ENCODE measurements around the gene ARPC5L.

ARPC5L gene

DNA sequence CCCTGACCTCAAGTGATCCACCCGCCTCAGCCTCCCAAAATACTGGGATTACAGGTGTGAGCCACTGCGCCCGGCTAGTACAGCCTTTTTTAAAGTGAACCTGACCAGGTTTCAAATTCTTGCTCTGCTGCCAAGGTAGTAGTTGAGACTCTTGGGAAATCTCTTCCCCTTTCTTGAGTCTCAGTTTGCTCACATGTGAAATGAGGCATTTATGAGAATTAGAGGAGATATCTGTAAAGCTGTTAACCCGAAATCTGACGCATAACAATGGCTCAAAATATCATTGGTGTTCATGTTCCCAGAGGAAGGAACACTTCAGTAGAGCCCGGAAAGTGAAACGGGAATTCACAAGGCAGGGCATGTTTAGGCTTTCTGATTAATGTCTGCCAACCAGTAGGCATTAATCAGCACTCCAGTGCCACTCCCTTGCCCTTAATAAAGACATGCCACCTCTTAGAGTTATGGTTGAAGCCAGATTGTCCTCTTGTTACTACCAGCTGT lies 1.5 kb downstream of the ARPC5L start:
- no peak for DNase-seq (ENCODE audit: low read depth in 2 of 2)

DNA sequence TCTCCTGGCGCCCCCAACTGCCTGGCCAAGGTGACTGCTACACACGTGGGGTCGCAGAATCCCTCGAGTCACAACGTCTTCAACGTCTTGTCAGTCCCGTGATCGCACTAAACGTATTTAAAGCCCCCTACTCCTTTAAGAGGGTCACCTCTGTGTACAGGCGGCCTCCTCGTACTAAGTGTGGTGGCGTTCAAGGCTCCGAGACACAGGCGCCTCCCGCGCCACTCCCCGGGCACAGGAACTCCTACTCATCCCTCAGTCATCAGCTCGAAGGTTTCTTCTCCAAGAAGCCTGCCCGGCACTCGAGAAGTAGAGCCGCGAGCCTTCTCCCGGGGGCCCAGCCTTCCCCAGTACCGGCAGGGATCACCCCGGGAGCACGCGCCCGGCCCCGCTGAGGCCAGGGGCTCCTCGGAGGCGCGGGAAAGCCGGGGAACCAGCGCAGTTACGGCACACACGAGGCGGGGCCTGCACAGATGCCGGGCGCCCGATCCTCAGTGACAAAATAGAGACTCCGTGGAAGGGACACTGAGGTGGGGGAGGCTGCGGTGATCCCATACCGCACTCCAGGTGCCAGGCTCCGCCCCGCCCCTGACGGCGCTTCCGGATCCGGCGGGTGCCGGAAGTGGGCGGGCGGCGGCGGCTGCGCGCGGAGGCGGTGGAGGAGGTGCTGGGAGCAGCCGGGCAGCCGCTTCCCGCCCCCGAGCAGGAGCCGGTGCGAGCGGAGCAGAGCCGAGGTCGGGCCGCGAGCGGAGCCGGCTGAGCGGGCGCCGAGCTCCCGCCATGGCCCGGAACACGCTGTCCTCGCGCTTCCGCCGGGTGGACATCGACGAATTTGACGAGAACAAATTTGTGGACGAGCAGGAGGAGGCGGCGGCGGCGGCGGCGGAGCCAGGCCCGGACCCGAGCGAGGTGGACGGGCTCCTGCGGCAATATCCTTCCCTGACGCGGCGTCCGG lies 6.9 kb downstream of the ARPC5L start:
- DNase-seq (ENCODE audit: low read depth in 2 of 2), result peak; percentile 81 to 87

DNA sequence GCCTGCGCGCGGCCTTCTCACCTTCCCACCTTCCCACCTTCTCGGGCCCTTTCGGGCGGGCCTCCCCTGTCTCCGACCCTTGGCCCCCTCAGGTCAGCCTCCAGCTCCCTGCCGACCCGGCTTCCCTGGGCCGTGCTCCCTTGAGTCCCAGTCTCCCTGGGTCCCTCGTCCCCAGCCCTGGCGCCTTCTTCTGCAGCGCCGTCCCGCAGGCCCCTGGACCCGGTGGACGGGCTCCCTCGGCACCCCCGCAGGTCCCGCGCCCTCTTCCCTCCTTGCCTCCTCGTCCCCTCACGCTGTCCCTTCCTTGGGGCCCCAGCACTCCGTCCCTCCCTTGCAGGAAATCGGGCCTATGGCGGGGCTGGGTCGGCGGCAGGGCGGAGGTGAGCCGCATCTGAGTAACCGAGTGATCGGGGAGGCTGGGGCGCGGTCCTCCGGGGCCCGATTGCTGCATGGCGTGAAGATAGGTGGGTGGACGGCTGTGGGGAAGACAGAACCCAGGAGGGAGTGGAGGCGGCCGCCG lies 7.6 kb downstream of the ARPC5L start:
- no peak for DNase-seq (ENCODE audit: low read depth in 2 of 2)

DNA sequence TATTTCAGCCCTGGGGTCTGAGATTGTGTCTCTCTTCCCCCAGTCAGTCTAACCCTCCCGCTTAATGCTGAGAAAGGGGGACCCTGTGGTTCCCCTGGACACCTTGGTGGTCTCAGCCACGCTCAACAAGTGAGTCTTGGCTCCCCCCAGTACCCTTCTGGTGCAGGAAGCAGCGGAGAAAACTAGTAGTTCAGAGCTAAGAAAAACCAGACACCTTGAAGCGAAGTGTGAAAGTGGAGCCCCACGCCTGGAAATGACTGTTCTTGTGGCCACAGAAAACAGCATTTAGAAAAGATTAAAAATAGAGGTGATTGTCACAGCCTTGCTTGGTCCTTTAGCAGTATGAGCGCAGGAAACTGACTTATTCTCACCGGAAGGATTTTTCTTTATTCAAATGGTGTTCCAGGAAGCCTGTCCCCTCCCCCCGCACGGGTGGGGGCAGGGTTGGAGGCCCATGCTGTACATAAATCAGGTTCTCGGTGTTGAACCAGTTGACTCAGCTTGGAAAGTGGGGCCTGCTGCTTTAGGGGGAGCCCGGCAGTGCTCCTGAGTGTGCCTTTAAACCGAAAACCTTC lies 8.1 kb downstream of the ARPC5L start:
- peak; percentile 75 to 90 for DNase-seq (ENCODE audit: low read depth in 2 of 2)

GRCh38 chr9:124870723-124871122 lies 8.8 kb downstream of the ARPC5L start:
- DNase-seq (ENCODE audit: low read depth in 2 of 2), result no peak

- no peak for DNase-seq (ENCODE audit: low read depth in 2 of 2)
Measured at GRCh38 chr9:124871156-124871561, 9.2 kb downstream of the ARPC5L start.

DNA sequence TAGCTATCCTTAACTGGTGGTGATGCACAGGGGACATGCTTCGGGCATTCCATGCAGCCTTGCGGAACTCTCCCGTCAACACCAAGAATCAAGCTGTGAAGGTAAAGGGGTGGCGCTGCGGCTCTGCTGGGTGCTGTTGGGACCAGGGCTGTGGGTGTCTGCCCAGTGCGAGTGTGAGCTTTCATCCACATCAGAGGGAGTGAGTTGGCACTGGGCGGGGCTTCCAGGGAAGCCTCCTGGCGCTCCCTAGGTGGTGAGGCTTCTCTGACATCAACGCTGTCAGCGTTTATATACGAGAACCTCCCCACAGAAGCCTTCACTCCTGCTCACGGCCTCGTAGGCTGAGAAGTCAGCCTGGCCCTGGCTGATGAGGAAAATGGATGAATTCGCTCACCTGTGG lies 11.7 kb downstream of the ARPC5L start:
- no peak for DNase-seq (ENCODE audit: low read depth in 2 of 2)

GRCh38 chr9:124875501-124875900 lies 13.6 kb downstream of the ARPC5L start:
- DNase-seq (ENCODE audit: low read depth in 2 of 2), result no peak

DNA sequence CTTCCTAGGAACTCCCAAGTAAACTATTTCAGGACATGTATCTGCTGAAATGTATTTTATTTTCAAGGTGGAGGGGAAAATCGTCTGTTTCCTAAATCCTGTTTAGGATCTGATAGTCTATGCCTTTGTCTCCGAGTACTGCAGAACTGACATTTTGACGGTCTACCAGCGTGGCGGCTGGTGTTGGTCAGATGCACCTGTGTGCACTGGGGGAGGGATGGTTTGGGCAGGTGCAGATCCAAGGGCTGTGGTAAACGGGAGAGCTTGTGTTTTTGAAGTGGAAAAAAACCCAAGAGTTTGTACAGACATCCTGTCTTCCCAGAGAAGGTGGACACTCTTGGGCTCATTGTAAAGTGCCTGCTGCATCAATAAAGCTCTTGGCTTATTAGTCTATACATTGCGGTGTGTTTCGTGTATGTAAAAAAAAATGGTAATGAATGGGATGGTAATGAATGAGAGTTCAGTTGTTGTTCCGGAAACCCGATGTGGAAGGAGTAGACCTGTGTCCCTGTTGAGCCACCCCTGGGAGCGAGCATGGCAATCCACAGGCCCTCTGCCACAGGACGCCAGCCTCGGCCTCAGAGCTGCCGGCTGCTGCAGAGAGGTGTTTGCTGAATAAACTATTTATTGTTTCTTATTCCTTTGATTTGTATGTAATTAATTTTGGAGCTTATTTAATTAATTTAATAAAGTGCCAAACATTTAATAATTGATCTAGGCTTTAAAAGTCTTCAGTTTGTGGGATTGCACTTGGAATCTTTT lies 15.3 kb downstream of the ARPC5L start:
- no peak for DNase-seq (ENCODE audit: low read depth in 2 of 2)

DNA sequence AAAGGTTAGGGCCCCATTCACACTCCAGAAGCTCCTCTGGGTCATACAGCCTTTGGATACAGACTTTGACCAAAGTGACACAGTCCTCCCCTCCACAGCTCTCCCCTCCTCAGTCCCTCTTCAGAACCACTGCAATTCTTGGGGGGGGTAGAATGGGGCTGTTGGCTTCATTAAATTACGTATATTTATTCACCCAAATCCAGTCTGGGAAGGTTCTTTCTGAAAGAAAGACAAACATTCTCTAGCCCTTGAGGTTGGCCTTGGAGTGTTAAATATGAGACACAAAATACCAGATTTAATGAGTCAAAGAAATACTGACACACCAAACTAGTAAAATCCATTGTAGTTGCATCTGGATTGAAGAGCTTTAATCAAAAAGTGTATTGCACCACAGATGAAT lies 16.1 kb downstream of the ARPC5L start:
- DNase-seq (ENCODE audit: low read depth in 2 of 2), result no peak

DNA sequence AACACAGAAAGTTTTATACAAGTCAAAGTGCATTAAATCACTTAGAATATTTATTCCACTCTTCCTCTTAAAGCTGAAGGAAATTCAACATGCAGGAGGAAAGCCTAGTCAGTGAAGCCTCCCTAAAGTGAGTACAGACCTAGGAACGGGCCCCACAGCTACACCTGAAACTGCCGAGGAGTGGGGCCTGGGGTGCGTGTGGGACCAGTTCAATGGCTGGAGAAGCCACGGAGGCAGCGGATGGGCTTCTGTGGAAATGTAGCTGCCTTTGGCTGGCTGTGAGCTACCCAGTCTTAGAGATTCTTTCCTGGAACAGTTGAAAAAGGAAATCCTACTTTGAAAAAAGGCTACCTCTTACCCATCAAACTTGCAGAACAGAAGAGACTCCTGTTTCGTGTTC lies 16.6 kb downstream of the ARPC5L start:
- no peak for DNase-seq (ENCODE audit: low read depth in 2 of 2)

GRCh38 chr9:124879226-124879625 lies 17.3 kb downstream of the ARPC5L start:
- DNase-seq (ENCODE audit: low read depth in 2 of 2), result no peak

DNA sequence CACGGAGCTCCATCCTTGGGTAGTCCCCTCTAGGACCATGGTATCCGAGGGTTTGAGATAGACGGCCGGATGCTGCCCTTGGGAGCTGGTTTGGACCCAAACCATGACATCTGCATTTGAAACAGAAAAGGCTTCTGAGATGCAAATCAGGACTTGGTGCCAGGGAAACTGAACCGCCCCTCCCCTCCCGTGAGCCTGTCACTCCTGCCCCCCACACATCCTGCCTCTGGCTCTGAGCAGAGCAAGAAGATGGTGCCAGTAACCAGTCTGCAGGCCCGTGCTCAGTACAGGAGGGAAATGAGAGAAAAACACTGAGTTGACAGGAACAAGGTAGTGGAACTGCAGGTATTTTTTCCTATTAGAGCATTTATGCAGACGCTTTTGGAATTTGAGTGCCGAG lies 18.6 kb downstream of the ARPC5L start:
- no peak for DNase-seq (ENCODE audit: low read depth in 2 of 2)

DNA sequence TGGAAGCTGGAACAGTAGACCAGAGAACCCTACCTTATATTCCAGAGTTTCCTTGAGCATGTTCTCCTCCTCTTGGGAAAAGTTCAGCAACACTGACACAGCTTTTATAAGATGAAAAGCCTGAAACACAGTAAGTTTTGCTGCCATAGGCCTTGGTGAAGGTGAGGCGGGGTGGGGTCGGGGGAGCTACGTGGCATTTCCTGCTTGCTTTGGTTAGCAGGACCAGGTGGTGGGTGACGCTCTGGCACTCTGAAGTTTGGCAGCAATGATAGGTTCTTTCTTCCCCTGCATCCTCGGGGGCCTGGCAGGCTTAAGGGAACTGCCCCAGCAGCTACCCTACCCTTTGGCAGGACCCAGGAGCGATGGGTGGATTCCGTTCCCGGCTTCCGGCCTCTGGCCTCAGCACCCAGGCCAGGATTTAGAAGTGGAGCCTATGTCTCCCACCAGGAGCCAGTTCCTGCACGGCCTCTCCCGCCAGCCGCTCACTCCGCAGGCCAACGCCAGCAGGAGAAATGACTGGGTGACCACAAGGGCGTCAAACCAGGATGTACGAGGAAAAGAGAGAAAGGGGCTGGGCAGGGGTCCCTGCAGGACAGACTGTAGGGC lies 19.3 kb downstream of the ARPC5L start:
- DNase-seq (ENCODE audit: low read depth in 2 of 2), result no peak

DNA sequence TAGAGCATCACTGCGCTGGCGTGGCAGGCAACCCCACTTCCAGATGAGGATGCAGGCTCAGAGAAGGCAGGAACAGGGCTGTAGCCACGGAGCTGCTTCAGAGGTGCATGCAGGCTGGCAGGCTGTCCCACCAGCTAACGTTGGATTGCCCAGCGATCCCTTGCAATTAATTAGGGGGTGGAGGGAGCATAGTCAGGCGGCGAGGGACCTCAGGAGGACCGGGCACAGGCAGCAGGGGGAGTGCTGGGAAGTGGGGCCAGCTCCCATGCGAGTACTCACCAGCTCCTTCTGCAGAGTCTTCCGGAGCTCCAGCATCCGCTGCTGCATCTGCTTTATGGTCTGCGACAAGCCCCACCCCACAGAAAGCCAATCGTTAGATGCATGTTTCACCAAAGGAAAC lies 20.3 kb downstream of the ARPC5L start:
- DNase-seq (ENCODE audit: low read depth in 2 of 2), result no peak

- no peak for DNase-seq (ENCODE audit: low read depth in 2 of 2)
Measured at GRCh38 chr9:124884376-124884775, 22.4 kb downstream of the ARPC5L start.

GRCh38 chr9:124885551-124885950 lies 23.6 kb downstream of the ARPC5L start:
- DNase-seq (ENCODE audit: low read depth in 2 of 2), result no peak

GRCh38 chr9:124886461-124886860 lies 24.5 kb downstream of the ARPC5L start:
- no peak for DNase-seq (ENCODE audit: low read depth in 2 of 2)

- no peak for DNase-seq (ENCODE audit: low read depth in 2 of 2)
Measured at GRCh38 chr9:124886866-124887492, 25.0 kb downstream of the ARPC5L start.

DNA sequence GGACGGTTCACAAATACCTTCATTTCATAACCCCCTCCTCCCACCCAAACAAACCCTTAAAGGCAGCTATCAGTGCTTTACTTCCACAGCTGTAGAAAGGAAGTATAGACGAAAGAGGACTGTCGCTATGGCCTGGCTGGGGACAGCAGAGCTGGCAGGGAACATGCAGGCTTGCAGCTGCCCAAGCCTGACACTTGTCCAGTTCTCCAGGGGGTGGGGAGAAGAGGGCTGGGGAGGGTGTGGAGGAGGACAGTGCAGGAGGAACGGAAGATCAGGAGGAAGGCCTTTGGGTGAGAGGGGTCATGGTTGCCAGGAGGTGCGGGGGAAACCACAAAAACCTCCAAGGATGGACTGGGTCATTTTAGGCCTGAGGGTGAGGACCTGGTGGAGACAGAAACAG lies 25.9 kb downstream of the ARPC5L start:
- no peak for DNase-seq (ENCODE audit: low read depth in 2 of 2)

- no peak for DNase-seq (ENCODE audit: low read depth in 2 of 2)
Measured at GRCh38 chr9:124889006-124889405, 27.1 kb downstream of the ARPC5L start.
